Left renal pelvis (tissue), 4 donors: ENCODE results near the gene ERC1. TPM values are rescaled to one million over a fixed set of nuclear protein-coding genes. Genes with fewer than 3 reads are reported as not detected.

ENCODE experiments used
- DNase-seq, 4 donors: peaks; one replicate each; pipeline ENCODE4 v3.0.0-alpha.2; 2013; ENCODE audit warnings: low read depth in 4 of 4, low spot score in 3 of 4
- polyA plus RNA-seq, 4 donors: library from polyadenylated mRNA; unstranded; fragments of 120-200 nt; gene quantifications; one replicate each; pipeline ENCODE4 v1.2.1, GENCODE V29; 2013; ENCODE audit not compliant: insufficient read length in 4 of 4

Gene ERC1
- polyA plus RNA-seq, 4 donors: 30.1 to 42.4 (median 37.8) TPM

DNA sequence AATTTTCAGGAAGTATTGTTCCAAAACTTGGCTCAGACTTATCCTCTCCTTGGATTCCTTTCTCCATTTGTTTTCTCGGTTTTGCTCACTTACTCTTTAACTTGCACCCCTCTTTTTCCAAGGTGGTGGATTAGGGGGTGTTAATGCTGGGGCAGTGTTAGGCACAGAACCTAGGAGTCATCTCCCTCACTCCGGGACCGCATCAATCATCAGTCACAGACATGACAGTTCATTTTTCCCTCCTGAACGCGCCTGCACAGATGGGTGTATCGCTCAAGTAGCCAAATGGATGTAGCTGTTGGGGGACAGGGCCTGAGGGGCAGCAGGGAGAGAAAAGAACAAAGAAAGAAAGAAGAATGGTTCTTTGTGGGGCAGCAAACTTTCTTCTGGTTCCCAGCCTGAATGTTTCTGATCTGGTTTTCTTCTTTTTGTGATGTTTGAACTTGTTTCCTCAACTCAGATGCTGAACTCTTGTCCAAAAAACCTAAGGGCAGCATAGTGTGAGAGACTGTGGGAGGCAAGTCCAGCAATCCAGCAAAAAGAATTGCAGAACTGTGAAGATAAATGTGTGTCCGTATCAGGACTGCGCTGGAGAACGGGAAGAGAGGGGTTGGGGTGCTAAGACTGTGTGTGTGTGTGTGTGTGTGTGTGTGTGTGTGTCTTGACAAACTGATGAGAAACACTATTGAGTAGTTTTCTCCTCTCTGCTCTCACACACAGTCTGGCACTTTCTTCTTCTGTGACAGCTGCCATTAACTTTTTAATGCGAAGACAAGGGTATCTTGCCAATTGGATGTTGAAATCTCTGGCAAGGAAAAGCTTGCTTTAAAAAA, 472.3 kb downstream of the ERC1 start:
- no peak for DNase-seq

DNA sequence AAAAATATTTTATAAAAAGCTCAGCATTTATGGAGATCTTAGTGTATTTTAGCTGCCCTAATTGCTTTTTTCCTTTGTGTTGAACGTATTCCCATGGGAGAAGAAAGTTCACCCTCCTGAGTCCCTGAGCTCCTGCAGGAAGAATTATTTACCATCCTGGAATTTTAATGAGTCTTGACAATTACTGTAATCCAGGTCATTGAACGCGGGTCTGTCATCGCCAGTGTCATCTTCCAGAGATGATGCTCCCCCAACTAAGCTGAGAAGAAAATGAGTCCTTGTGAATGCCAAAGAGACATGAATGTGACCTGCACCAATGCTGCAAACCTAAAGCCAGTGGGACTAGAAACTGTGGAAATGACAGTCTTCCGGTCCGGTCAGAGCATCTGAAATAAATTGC, 473.9 kb downstream of the ERC1 start:
- no peak for DNase-seq

DNA sequence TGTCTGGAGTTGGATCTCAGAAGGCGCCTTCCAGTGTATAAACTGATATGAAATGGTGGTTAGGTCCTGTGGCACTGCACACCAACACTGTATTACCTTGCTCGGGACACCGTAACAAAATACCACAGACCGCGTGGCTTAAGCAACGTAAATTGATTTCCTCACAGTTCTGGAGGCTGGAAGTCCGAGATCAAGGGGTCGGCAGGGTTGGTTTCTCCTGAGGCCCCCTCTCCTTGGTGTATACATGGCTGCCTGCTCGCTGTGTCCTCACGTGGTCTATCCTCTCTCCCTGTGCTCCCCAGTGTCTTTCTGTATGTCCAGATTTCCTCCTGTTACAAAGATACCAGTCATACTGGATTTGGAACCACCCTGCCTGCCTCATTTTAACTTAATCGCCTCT, 475.0 kb downstream of the ERC1 start:
- DNase-seq: no peak

- DNase-seq: no peak
Measured at GRCh38 chr12:1466481-1467154, 475.6 kb downstream of the ERC1 start.

GRCh38 chr12:1467710-1468109, 476.7 kb downstream of the ERC1 start:
- DNase-seq: no peak

DNA sequence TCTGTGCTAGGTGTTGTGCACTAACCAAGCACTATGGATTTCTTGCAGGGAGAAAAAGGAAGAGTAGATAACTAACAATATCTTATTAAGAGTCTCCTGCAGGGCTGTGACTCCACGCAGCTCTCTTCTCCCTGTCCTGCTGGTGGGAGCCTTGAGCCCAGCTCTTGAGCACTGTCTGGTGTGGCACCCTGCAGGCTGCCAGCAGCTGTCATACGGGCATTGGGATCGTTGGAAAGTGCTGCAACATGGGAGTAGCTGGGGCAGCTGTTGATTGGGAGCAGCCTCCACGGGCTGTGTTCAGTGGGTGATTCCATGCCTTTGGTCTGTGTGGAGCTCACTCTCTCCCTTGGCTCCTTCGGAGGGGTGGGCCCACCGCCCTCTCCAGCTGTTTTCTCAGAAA, 478.0 kb downstream of the ERC1 start:
- no peak for DNase-seq

GRCh38 chr12:1470051-1470450, 479.0 kb downstream of the ERC1 start:
- DNase-seq: no peak

DNA sequence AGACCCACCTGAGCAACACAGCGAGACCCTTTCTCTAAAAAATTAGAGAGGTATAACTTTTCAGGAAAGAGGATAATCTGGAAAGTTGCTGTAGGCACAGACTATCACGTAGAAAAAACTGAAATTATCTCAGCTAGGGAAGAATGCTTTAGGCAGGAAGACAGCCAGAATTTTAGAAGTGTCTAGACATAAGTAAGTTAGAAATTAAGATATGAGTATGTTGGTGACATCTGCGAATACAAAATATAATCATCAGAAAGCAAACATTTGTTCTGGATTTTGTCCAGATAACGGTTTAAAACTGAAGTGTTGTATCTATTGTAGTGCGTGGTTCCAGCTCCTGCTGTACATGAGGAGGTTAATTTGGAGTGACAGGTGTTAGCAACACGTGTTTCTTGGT, 480.2 kb downstream of the ERC1 start:
- no peak for DNase-seq

GRCh38 chr12:1473418-1473817, 482.4 kb downstream of the ERC1 start:
- no peak for DNase-seq

- no peak for DNase-seq
Measured at GRCh38 chr12:1474041-1474573, 483.1 kb downstream of the ERC1 start.

DNA sequence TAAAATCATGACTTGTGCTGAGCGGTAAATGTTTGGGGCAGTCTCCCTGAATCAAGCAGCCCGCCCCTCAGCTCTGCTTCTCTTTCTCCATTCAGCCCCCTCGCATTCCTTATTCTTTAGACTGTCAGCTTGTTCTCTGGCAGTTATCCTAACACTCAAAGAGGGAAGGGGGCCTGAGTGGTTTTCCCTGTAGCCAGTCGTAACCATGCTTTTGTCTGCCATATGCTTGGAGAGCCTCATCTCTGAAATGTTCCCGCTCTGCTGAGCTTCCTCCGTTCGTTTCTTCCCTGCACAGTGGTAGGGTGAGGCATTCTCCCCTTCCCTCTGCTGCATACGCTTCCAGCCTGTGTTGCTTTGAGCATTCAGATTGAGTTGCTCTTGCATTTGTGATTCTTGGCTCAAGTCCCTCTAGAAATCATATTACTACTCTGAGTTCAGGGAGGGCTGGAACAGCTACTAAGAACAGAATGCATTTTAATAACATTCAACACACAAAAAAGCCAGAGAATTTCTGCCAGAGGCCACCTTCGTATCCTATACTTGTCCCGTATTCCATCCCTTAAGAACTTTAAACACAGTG, 483.6 kb downstream of the ERC1 start:
- DNase-seq: peak in 2 of 4 donors; percentile 33 to 53

DNA sequence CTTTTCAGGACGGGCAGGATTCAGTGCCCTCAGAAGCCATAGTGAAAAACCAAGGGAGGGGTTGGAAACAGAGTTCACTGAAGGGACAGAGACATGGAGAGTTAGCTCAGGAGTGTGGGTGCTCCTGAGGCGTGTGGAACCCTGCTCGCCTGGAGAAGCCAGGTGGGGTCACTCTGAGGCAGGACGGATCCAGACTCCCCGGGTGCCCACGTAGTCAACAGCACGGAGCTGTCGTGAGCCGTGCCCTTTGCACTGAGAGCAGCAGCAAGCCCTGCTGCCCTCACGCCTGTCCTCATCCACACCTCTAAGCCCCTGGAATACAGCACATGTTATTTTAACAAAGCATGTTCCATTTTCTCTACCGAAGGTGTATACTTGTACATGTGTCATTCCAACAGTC, 488.6 kb downstream of the ERC1 start:
- DNase-seq: no peak

DNA sequence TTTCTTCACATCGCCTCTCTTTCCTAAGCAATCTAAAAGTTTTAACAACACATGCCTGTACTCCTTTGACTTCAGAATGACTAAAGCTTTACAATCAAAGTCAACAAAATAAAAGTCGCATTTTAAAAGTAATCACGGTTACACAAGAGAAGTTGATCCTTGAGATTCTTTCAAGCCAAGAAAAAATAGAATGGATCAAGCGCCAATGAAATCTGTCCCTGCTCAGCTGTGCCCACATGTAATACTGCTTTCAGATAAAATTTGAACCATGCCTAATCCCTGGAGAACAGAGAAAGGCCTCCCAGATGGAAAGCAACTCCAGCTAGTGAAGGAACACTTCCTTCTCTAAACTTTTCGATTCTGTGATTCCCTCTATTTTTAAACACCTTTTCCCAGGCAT, 490.3 kb downstream of the ERC1 start:
- no peak for DNase-seq

DNA sequence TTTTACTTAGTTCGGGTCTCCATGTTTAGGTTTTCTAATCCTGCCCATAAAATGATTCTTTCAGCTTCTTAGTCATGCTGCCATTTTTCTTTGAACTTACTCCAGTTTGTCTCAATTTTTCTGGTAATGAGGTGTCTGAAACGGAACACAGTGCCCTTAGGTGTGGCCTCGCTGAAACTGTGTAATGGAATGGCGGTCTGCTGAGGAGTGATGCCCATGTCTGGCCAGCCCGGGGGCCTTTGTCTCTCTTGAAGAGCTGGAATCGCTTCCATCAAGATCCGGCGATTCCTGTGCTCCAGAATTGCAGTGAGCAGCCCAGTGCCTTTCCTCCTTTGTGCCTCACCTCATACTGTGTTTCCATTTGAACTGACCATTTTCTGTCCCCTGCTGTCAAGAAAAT, 490.9 kb downstream of the ERC1 start:
- no peak for DNase-seq

GRCh38 chr12:1488908-1489381, 497.9 kb downstream of the ERC1 start:
- no peak for DNase-seq

DNA sequence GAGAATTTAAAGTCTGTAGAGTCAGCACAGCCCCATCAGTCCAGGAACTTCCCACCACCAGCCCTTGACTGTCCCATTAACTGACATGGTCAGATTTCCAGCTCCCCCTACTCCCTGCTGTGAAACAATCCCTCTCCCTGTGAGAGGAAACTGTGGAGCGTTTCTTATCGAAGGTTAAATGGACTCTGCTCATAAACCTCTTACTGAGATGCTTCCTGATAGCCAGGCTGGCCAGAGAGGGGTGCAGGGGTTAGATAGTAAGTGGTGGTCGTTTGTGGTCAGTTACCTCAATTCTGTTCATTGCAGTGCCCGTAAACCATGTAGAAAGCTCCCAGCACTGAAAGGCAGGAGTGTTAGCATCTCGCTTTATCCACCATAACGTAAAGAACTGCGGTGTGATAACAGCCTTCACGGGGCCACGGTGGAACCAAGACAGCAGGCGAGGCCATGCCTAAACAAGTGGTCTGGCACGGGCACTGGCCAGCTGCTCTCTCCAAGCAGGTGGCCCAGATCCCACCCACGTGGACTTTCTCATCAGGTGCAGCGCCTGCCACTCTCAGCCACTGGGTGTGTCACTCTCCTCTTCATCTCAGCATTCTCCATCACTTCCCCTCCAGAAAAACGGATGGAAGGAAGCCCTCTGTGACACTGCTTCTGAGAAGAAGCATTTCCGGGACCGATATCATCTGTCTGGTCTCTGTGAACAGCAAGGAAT, 501.1 kb downstream of the ERC1 start:
- no peak for DNase-seq

- DNase-seq: no peak
Measured at GRCh38 chr12:1493781-1494565, 502.9 kb downstream of the ERC1 start.

- DNase-seq: no peak
Measured at GRCh38 chr12:1494856-1495255, 503.8 kb downstream of the ERC1 start.

DNA sequence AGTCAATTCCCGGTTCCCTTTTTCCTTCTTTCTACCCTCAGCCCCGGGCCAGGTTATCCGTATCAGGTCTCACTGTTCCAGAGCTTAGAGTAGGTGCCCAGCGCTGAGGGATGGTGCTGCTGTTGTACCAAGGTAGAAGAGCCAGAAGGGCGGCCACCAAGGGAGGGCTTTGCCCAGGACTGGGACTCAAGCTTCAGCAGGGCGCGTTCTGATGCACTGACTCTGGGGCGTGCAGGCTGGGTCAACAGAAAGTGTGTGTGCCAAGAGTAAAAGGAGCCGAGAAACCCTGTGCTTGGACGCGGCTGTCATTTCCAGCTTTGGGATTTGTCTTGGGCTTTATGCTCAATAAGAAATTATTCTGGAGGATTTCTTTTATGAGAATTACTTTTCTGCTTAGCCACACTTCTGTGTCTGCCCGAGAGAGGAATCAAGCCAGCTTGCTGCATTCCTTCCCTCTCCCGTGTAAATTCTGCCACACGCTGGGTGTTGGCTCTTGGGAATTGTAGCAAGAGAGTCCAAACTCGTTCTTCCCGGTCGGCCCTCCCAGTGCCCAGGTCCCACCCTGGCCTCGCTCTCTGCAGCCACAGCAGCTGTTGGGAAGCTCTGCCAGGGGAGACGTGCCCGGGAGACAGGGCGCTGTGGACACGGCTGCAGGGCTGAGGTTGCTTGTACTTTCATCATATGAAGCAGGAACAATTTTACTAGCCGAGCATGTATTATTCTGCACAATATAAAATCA, 505.3 kb downstream of the ERC1 start:
- no peak for DNase-seq
